ENCODE measurements around the gene NFYB.

Gene NFYB

DNA sequence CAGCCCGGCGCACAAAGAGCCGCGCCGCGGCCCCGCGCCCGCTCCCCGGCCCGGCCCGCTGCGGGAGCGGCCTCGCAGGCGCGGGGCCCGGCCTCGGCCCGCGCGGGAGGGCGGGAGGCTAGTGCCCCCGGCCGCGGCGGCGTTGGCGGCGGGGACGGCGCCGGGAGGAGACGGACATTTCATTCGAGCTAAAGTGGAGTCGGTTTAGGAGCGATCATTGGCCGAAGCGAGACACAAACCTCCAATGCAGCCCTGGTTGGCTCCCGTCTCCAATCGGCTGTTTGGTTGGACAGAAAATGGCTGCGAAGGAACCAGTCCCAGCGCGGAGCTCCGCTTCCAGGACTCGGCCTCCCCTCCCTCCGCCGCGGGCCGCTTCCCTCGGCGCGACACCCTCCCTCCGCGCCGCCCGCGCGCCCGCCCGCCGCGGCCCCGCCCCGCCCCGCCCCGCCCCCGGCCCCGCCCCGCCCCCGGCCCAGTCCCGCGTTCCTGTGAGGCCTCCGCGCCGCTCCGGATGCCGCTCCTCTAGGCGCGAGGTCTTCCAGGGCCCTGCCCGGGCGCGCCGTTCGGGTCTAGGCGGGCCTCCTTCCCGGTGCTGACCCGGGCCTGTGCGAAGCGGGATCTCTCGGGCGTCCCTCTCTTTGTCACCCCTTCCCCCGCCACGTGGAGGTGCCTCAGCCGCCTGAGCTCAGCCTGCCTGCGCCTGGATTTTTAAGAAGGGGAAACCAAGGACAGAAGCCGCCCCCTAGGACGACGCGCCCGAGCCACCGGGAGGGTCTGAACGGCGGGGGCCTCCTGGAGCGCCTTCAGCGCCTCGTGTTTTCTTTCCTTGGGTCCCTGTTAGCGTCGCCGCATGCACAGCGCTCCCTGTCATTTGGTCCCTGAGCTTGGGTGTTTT is at the start of gene NFYB:
NFYB (minus strand) TSS at position 309 of the 895 bp plus-strand sequence. CDS start 2,757 bp downstream, outside the sequence.
- TF ChIP-seq EZH2 (IDR thresholded peaks at IDR 0.05; ENCODE audit: borderline replicate concordance, low read length), result no peak
- TF ChIP-seq, protein P1, sequence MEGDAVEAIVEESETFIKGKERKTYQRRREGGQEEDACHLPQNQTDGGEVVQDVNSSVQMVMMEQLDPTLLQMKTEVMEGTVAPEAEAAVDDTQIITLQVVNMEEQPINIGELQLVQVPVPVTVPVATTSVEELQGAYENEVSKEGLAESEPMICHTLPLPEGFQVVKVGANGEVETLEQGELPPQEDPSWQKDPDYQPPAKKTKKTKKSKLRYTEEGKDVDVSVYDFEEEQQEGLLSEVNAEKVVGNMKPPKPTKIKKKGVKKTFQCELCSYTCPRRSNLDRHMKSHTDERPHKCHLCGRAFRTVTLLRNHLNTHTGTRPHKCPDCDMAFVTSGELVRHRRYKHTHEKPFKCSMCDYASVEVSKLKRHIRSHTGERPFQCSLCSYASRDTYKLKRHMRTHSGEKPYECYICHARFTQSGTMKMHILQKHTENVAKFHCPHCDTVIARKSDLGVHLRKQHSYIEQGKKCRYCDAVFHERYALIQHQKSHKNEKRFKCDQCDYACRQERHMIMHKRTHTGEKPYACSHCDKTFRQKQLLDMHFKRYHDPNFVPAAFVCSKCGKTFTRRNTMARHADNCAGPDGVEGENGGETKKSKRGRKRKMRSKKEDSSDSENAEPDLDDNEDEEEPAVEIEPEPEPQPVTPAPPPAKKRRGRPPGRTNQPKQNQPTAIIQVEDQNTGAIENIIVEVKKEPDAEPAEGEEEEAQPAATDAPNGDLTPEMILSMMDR (IDR thresholded peaks at IDR 0.05; ENCODE audit: low read length), result no peak
- H3K27me3 ChIP-seq (ENCODE audit: insufficient read depth, low read length), result no peaks in the 10 kb centered on the region
- H3K9ac ChIP-seq (ENCODE audit: low read length), result peak within 1 kb of the TSS; percentile 90
- no peaks in the 10 kb centered on the region for H3K9me2 ChIP-seq (ENCODE audit: low read depth, low read length)
- peaks cover 24% of the 10 kb centered on the region for H3K79me2 ChIP-seq (ENCODE audit: insufficient read depth, low read length)
- H3F3A ChIP-seq (ENCODE audit: insufficient read depth, low read length), result no peaks in the 10 kb centered on the region
- peaks cover 26% of the 10 kb centered on the region for H3K4me1 ChIP-seq (ENCODE audit: insufficient read depth, low read length, severe bottlenecking)
- peak within 1 kb of the TSS; percentile 94 for H3K4me3 ChIP-seq (ENCODE audit: low read depth, low read length, poor library complexity, severe bottlenecking)
- no peaks in the 10 kb centered on the region for H4K20me1 ChIP-seq (ENCODE audit: insufficient read depth, low read length)
- no peaks in the 10 kb centered on the region for H3K9me3 ChIP-seq (ENCODE audit: low read length)
- H3K36me3 ChIP-seq (ENCODE audit: insufficient read depth, low read length), result peaks cover 4% of the 10 kb centered on the region; the same call in 1 of the 2 replicates
- H3K27ac ChIP-seq (ENCODE audit: low read depth, low read length, poor library complexity, severe bottlenecking), result peak within 1 kb of the TSS; percentile 63
- H3K4me2 ChIP-seq (ENCODE audit: low read length), result peak within 1 kb of the TSS; percentile 96
- H2AFZ ChIP-seq (ENCODE audit: low read length), result no peak within 1 kb of the TSS

DNA sequence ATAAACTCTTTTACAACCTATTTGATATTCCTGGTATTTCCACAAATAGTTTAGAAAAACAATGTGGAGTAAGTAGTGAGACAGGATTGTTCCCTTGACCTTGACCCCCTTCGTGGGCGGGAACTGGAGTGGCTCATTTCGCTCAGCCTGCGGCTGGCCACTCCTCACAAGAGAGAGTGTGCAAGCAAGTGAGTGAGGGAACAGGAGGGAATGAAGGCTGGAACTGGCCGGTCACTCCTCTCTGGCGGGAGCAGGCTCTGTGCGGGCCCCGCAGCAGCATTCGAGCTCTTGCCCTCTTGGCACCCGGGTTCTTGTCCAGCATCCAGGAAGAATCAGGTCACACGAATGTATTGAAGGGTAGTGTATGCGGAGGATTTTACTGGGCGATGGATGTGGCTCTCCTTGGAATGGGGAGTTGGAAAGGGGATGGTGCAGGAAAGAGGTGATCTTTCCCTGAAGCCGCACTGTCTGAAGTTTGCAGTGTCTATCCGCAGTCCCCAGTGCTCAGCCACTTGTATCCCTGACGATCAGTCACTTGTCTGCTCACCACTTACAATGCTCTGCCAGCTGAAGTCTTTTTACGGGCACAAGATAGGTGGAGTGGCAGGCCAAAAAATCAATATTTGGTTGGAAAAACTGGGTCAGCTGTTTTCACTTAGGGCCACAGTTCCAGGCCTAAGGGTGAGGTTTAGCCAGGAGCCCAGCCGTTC is 49.6 kb upstream of the NFYB start:
- H3K27ac ChIP-seq (ENCODE audit: low read depth, low read length, poor library complexity, severe bottlenecking), result no peak overlapping the region
- H3K9me3 ChIP-seq (ENCODE audit: low read length), result no peaks in the 10 kb centered on the region

DNA sequence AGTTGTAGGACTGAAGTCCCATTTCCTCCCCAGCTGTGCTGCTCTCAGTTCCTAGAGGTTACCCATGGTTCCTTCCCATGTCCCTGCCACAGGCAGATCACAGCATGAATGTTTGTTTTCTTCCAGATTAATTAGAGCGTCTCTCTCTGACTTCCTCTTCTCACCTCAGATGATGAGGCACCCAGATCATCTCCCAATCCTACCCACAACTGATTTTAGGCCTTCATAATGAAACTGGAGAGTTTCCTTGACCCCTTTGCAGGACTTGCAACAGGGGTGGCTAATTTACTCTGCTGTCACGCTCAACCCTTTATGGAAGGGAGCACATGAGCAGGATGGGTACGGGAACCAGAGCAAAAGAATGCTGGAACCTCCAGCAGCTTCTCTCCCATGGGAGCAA is 45.4 kb upstream of the NFYB start:
- no peaks in the 10 kb centered on the region for H3F3A ChIP-seq (ENCODE audit: insufficient read depth, low read length)
- H4K20me1 ChIP-seq (ENCODE audit: insufficient read depth, low read length), result no peaks in the 10 kb centered on the region
- H3K27ac ChIP-seq (ENCODE audit: low read depth, low read length, poor library complexity, severe bottlenecking), result no peak overlapping the region
- no peaks in the 10 kb centered on the region for H3K4me1 ChIP-seq (ENCODE audit: insufficient read depth, low read length, severe bottlenecking)
- TF ChIP-seq, protein P1 (IDR thresholded peaks at IDR 0.05; ENCODE audit: low read length), result no peak
- no peak for TF ChIP-seq EZH2 (IDR thresholded peaks at IDR 0.05; ENCODE audit: borderline replicate concordance, low read length)
- H3K36me3 ChIP-seq (ENCODE audit: insufficient read depth, low read length), result no peaks in the 10 kb centered on the region
- no peak overlapping the region for H3K4me2 ChIP-seq (ENCODE audit: low read length)
- H3K9ac ChIP-seq (ENCODE audit: low read length), result no peak overlapping the region
- H3K9me3 ChIP-seq (ENCODE audit: low read length), result no peaks in the 10 kb centered on the region
- H3K4me3 ChIP-seq (ENCODE audit: low read depth, low read length, poor library complexity, severe bottlenecking), result no peak overlapping the region
- H3K27me3 ChIP-seq (ENCODE audit: insufficient read depth, low read length), result no peaks in the 10 kb centered on the region
- H2AFZ ChIP-seq (ENCODE audit: low read length), result no peak overlapping the region
- H3K9me2 ChIP-seq (ENCODE audit: low read depth, low read length), result no peaks in the 10 kb centered on the region
- no peaks in the 10 kb centered on the region for H3K79me2 ChIP-seq (ENCODE audit: insufficient read depth, low read length)

More for the DNA sequence above, 49.6 kb upstream of the NFYB start:
- Histone ChIP-seq H3K79me2 (ENCODE audit: insufficient read depth, low read length) (no peaks in the 10 kb centered on the region), H4K20me1 (ENCODE audit: insufficient read depth, low read length) (no peaks in the 10 kb centered on the region), H3K4me2 (ENCODE audit: low read length) (no peak overlapping the region), H3K9ac (ENCODE audit: low read length) (no peak overlapping the region), H2AFZ (ENCODE audit: low read length) (no peak overlapping the region), H3K4me1 (ENCODE audit: insufficient read depth, low read length, severe bottlenecking) (no peaks in the 10 kb centered on the region), H3F3A (ENCODE audit: insufficient read depth, low read length) (no peaks in the 10 kb centered on the region), H3K27me3 (ENCODE audit: insufficient read depth, low read length) (no peaks in the 10 kb centered on the region), H3K9me2 (ENCODE audit: low read depth, low read length) (no peaks in the 10 kb centered on the region), H3K4me3 (ENCODE audit: low read depth, low read length, poor library complexity, severe bottlenecking) (no peak overlapping the region), H3K36me3 (ENCODE audit: insufficient read depth, low read length) (no peaks in the 10 kb centered on the region)
- TF ChIP-seq EZH2 (IDR thresholded peaks at IDR 0.05; ENCODE audit: borderline replicate concordance, low read length), result no peak
- TF ChIP-seq, protein P1 (IDR thresholded peaks at IDR 0.05; ENCODE audit: low read length), result no peak
